Liver (tissue), 9 donors: ENCODE data around the gene SLC35F4. TPM values are rescaled to one million over a fixed set of nuclear protein-coding genes. Genes with fewer than 3 reads are reported as not detected.

ENCODE experiments used
- DNase-seq: peaks from one replicate; pipeline ENCODE4 v3.0.0-alpha.2; 2017; ENCODE audit warnings: low spot score
- H3K27ac ChIP-seq, 2 donors: one replicate each; pipeline ENCODE4 v1.7.0; 2013; ENCODE audit warnings: inconsistent platforms in 2 of 2, low read length in 2 of 2, control low read depth in 1 of 2, low read depth in 1 of 2, mild to moderate bottlenecking in 1 of 2
- H3K27me3 ChIP-seq, 4 donors: one replicate each; pipeline versions ENCODE4 v1.6.1 to v1.7.0; 2013; ENCODE audit warnings: low read length in 3 of 4, inconsistent platforms in 1 of 4, mild to moderate bottlenecking in 1 of 4, moderate library complexity in 1 of 4; ENCODE audit not compliant: control insufficient read depth in 4 of 4, insufficient read depth in 4 of 4
- H3K36me3 ChIP-seq, 4 donors: one replicate each; pipeline versions ENCODE4 v1.6.1 to v1.7.0; 2013; ENCODE audit warnings: low read length in 3 of 4, mild to moderate bottlenecking in 3 of 4, low read depth in 1 of 4, moderate library complexity in 1 of 4; ENCODE audit not compliant: control insufficient read depth in 4 of 4, insufficient read depth in 3 of 4
- H3K4me1 ChIP-seq, 4 donors: one replicate each; pipeline versions ENCODE4 v1.6.1 to v1.7.0; 2013; ENCODE audit warnings: low read length in 3 of 4, mild to moderate bottlenecking in 3 of 4, moderate library complexity in 1 of 4; ENCODE audit not compliant: control insufficient read depth in 4 of 4, insufficient read depth in 4 of 4
- H3K4me3 ChIP-seq, 3 donors: one replicate each; pipeline versions ENCODE4 v1.6.1 to v1.7.0; 2013; ENCODE audit warnings: low read length in 3 of 3, control low read depth in 1 of 3, low read depth in 1 of 3, mild to moderate bottlenecking in 1 of 3
- H3K9ac ChIP-seq, 2 donors: one replicate each; pipeline ENCODE4 v1.7.0; 2013; ENCODE audit warnings: low read length in 2 of 2, mild to moderate bottlenecking in 2 of 2, moderate library complexity in 2 of 2, control low read depth in 1 of 2, low read depth in 1 of 2
- H3K9me3 ChIP-seq, 4 donors: one replicate each; pipeline versions ENCODE4 v1.6.1 to v1.7.0; 2013; ENCODE audit warnings: low read length in 3 of 4; ENCODE audit not compliant: control insufficient read depth in 4 of 4
- FOXA1 ChIP-seq: IDR thresholded peaks from 2 replicates; pipeline ENCODE4 v1.6.1; 2016; ENCODE audit warnings: antibody characterized with exemption
- GABPA ChIP-seq, 2 donors: IDR thresholded peaks in 1 of 2; conservative IDR thresholded peaks in 1 of 2; 2 replicates each; pipeline ENCODE4 v1.6.1; 2016; ENCODE audit warnings: antibody characterized with exemption in 2 of 2, mild to moderate bottlenecking in 1 of 2, moderate library complexity in 1 of 2
- HNF4G ChIP-seq: IDR thresholded peaks from 2 replicates; pipeline ENCODE4 v1.6.1; 2016; ENCODE audit warnings: antibody characterized with exemption
- JUND ChIP-seq, 2 donors: IDR thresholded peaks; 2 replicates each; pipeline ENCODE4 v1.6.1; 2016; ENCODE audit warnings: antibody characterized with exemption in 2 of 2
- RAD21 ChIP-seq, 2 donors: IDR thresholded peaks; 2 replicates each; pipeline ENCODE4 v1.6.1; 2016; ENCODE audit warnings: antibody characterized with exemption in 2 of 2, mild to moderate bottlenecking in 2 of 2
- RXRA ChIP-seq, 2 donors: IDR thresholded peaks; 2 replicates each; pipeline ENCODE4 v1.6.1; 2017 to 2018; ENCODE audit warnings: antibody characterized with exemption in 2 of 2, mild to moderate bottlenecking in 1 of 2
- SP1 ChIP-seq: IDR thresholded peaks from 2 replicates; pipeline ENCODE4 v1.6.1; 2018; ENCODE audit warnings: antibody characterized with exemption, mild to moderate bottlenecking
- TAF1 ChIP-seq: conservative IDR thresholded peaks from 2 replicates; pipeline ENCODE4 v1.6.1; 2016; ENCODE audit warnings: antibody characterized with exemption, mild to moderate bottlenecking
- YY1 ChIP-seq: IDR thresholded peaks from 2 replicates; pipeline ENCODE4 v1.6.1; 2016; ENCODE audit warnings: antibody characterized with exemption, mild to moderate bottlenecking
- WGBS: extraction: QIAGEN DNeasy Blood & Tissue Kit; methylation state at CpG from one replicate; pipeline ENCODE4 v1.1.7; 2013; 5-methylcytosine and 5-hydroxymethylcytosine counted together
- polyA plus RNA-seq, 2 donors: library from polyadenylated mRNA; stranded (reverse) in 1 of 2; unstranded in 1 of 2; fragments of 200-250 nt in 1 of 2; fragments of >200 nt in 1 of 2; fragmentation: Nextera tagmentation in 1 of 2; extraction: Ambion mirVana in 1 of 2; gene quantifications; one replicate each; pipeline versions ENCODE4 v1.2.1 to v1.2.3, GENCODE V29; 2013 to 2015
- total RNA-seq, 2 donors: library from RNA; depleted of rRNA; stranded (reverse); fragments of >200 nt; gene quantifications; one replicate each; pipeline ENCODE4 v1.2.3, GENCODE V29; 2014
- TF ChIP-seq, protein P1 (sequence below): IDR thresholded peaks from 2 replicates; pipeline ENCODE4 v1.6.1; 2016; ENCODE audit warnings: antibody characterized with exemption
- TF ChIP-seq, protein P2 (sequence below): IDR thresholded peaks from 2 replicates; pipeline ENCODE4 v1.6.1; 2016; ENCODE audit warnings: antibody characterized with exemption
- TF ChIP-seq, protein P3 (sequence below): fragments of 150-350 bp; IDR thresholded peaks from 2 replicates; pipeline ENCODE4 v1.5.1; 2017; ENCODE audit warnings: improper control_type of control experiment, low read depth, low read length; ENCODE audit not compliant: missing input control
- TF ChIP-seq, protein P4 (sequence below): IDR thresholded peaks from 2 replicates; pipeline ENCODE4 v1.6.1; 2016; ENCODE audit warnings: antibody characterized with exemption, mild to moderate bottlenecking
- donor health status: healthy.
- donor health status: healthy.
- donor health status: healthy.
- donor health status: healthy.
- donor health status: healthy.

SLC35F4 gene
- total and polyA plus RNA-seq, 4 donors, result not detected

DNA sequence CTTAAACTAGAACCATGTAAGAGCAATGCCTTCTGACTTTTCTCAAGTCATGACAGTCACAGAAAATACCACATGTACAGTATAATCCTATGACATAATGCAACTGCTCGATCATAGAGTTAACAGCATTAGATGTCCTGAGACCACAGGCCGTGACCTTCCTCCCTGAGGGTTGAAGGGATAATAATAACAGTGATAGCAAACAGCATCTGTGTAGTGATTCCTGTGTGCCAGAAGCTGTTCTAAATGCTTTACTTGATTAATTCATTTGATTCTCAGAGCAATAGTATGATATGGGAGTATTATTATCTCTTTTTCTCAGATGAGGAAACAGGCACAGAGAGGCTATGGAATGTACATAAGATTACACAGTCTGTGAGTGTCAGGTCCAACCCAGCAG lies 53.2 kb downstream of the SLC35F4 start:
- DNase-seq, result no peak
- Histone ChIP-seq H3K9me3 (no peaks in the 10 kb centered on the region), H3K27ac (no peak overlapping the region), H3K36me3 (no peaks in the 10 kb centered on the region), H3K27me3 (peaks cover 0 to 2% (median 0%) of the 10 kb centered on the region in 4 donors), H3K9ac (no peak overlapping the region), H3K4me3 (no peak overlapping the region), H3K4me1 (no peaks in the 10 kb centered on the region)
- no peak for TF ChIP-seq RAD21 (IDR thresholded peaks at IDR 0.05)
- WGBS, result 77% methylated on average over 2 of the region's 2 CpGs

DNA sequence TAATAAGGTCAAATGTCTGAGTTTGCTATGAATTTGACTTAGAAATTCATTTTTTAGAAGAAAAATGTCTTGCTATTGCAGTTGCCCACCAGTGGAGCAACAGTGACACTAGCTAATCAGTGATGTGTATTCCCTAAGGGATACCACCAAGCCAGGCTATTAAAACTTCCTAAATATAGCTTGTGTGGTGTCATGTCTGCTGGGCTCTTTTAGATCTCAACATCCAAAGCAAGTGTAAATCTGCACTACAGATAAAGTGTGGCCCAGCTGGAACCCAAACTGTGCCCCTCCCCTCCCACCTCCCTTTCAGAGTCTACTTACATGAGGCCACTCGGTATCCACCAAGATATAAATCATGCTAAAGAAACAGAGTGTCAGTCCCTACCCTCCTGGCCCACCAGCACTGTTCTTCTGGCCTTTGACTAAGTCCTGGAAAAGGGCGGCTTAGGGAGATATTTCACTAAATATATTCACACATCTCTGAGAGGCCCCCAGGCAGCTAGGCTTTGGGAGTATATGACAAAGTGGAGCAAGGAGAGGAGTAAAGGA lies 53.8 kb downstream of the SLC35F4 start:
- TF ChIP-seq FOXA1 (no peak), SP1 (no peak), HNF4G (no peak)
- TF ChIP-seq, protein P1, sequence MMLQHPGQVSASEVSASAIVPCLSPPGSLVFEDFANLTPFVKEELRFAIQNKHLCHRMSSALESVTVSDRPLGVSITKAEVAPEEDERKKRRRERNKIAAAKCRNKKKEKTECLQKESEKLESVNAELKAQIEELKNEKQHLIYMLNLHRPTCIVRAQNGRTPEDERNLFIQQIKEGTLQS, result no peak
- TF ChIP-seq, protein P2, sequence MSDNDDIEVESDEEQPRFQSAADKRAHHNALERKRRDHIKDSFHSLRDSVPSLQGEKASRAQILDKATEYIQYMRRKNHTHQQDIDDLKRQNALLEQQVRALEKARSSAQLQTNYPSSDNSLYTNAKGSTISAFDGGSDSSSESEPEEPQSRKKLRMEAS, result no peak
- 66% methylated on average over 2 of the region's 2 CpGs for WGBS

DNA sequence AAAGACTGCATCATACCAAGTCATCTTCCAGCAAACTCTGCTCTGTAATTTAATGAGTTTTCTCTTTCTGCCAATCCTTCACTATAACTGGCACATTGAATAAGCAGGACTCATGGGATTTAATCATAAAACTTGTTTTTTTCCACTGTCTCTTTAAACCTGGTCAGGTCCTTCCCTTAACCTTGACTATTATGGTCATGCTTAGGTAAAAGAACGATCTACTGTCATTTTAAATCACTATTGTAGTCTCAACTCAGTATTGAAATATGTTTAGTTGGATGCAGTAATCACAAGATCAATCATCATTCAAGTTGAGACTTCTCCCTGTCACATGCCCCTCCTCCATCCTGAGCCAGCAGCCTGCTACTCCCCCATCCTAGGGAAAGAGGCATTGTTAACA lies 56.1 kb downstream of the SLC35F4 start:
- WGBS, result 46% methylated on average over 1 of the region's 1 CpG
- Histone ChIP-seq H3K4me3 (no peak overlapping the region), H3K9me3 (no peaks in the 10 kb centered on the region), H3K9ac (no peak overlapping the region), H3K4me1 (no peaks in the 10 kb centered on the region), H3K27me3 (peaks cover 0 to 3% (median 1%) of the 10 kb centered on the region in 4 donors), H3K27ac (no peak overlapping the region), H3K36me3 (no peaks in the 10 kb centered on the region)
- DNase-seq, result no peak
- no peak for TF ChIP-seq HNF4G
- TF ChIP-seq, protein P3, sequence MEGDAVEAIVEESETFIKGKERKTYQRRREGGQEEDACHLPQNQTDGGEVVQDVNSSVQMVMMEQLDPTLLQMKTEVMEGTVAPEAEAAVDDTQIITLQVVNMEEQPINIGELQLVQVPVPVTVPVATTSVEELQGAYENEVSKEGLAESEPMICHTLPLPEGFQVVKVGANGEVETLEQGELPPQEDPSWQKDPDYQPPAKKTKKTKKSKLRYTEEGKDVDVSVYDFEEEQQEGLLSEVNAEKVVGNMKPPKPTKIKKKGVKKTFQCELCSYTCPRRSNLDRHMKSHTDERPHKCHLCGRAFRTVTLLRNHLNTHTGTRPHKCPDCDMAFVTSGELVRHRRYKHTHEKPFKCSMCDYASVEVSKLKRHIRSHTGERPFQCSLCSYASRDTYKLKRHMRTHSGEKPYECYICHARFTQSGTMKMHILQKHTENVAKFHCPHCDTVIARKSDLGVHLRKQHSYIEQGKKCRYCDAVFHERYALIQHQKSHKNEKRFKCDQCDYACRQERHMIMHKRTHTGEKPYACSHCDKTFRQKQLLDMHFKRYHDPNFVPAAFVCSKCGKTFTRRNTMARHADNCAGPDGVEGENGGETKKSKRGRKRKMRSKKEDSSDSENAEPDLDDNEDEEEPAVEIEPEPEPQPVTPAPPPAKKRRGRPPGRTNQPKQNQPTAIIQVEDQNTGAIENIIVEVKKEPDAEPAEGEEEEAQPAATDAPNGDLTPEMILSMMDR, result no peak
- TF ChIP-seq FOXA1, result no peak
- TF ChIP-seq YY1, result no peak
- no peak for TF ChIP-seq RXRA (IDR thresholded peaks at IDR 0.05)
- TF ChIP-seq, protein P1, result no peak
- TF ChIP-seq TAF1, result no peak

More for the DNA sequence above, 53.8 kb downstream of the SLC35F4 start:
- Histone ChIP-seq H3K36me3 (no peaks in the 10 kb centered on the region), H3K9me3 (no peaks in the 10 kb centered on the region), H3K27ac (no peak overlapping the region), H3K27me3 (peaks cover 0 to 3% (median 1%) of the 10 kb centered on the region in 4 donors), H3K4me3 (no peak overlapping the region), H3K4me1 (no peaks in the 10 kb centered on the region), H3K9ac (no peak overlapping the region)
- no peak for DNase-seq

DNA sequence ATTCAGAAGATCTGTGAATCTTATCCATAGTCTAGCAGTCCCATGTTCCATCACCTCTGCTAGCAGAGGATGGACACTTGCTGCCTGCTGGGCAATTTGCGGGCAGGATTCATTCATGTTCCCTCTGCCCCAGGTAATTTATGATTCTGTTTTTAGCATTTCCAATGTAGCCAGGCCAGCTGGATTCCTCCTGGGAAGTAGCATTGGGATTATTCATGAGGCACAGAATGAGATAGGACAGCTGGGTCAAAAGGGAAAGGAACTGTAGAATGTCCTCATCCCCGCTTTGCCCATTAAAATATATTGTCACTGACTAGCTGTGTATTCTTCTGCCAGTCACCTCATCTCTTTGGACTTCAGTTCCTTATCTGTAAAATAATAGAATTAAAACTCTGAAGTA lies 68.7 kb downstream of the SLC35F4 start:
- WGBS, result 84% methylated on average over 2 of the region's 2 CpGs
- no peak overlapping the region for H3K27ac ChIP-seq
- no peaks in the 10 kb centered on the region for H3K27me3 ChIP-seq
- H3K9ac ChIP-seq, result no peak overlapping the region
- DNase-seq, result no peak
- no peak overlapping the region for H3K4me3 ChIP-seq
- H3K4me1 ChIP-seq, result no peaks in the 10 kb centered on the region
- H3K36me3 ChIP-seq, result no peaks in the 10 kb centered on the region
- H3K9me3 ChIP-seq, result peaks cover 0 to 4% (median 0%) of the 10 kb centered on the region in 4 donors
- TF ChIP-seq, protein P4, sequence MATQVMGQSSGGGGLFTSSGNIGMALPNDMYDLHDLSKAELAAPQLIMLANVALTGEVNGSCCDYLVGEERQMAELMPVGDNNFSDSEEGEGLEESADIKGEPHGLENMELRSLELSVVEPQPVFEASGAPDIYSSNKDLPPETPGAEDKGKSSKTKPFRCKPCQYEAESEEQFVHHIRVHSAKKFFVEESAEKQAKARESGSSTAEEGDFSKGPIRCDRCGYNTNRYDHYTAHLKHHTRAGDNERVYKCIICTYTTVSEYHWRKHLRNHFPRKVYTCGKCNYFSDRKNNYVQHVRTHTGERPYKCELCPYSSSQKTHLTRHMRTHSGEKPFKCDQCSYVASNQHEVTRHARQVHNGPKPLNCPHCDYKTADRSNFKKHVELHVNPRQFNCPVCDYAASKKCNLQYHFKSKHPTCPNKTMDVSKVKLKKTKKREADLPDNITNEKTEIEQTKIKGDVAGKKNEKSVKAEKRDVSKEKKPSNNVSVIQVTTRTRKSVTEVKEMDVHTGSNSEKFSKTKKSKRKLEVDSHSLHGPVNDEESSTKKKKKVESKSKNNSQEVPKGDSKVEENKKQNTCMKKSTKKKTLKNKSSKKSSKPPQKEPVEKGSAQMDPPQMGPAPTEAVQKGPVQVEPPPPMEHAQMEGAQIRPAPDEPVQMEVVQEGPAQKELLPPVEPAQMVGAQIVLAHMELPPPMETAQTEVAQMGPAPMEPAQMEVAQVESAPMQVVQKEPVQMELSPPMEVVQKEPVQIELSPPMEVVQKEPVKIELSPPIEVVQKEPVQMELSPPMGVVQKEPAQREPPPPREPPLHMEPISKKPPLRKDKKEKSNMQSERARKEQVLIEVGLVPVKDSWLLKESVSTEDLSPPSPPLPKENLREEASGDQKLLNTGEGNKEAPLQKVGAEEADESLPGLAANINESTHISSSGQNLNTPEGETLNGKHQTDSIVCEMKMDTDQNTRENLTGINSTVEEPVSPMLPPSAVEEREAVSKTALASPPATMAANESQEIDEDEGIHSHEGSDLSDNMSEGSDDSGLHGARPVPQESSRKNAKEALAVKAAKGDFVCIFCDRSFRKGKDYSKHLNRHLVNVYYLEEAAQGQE, result no peak
- TF ChIP-seq GABPA (IDR thresholded peaks at IDR 0.05 in 1 of 2, conservative IDR thresholded peaks at IDR 0.05 in 1 of 2), result no peak
- TF ChIP-seq RAD21 (IDR thresholded peaks at IDR 0.05), result no peak
- no peak for TF ChIP-seq RXRA (IDR thresholded peaks at IDR 0.05)
- TF ChIP-seq FOXA1, result no peak
- TF ChIP-seq, protein P2, result no peak
- TF ChIP-seq JUND (IDR thresholded peaks at IDR 0.05), result no peak
- TF ChIP-seq YY1, result no peak
- TF ChIP-seq, protein P3, result no peak
- no peak for TF ChIP-seq HNF4G
